PFSK-1 (cell line): Measurements from ENCODE around the gene GLYATL3.

ENCODE experiments used
- POLR2AphosphoS5 ChIP-seq: IDR thresholded peaks from 2 replicates; pipeline ENCODE4 v1.6.1; 2012; ENCODE audit warnings: low read depth, mild to moderate bottlenecking, control low read depth, low read length, moderate library complexity
- REST ChIP-seq, 2 experiments: IDR thresholded peaks; 2 replicates each; pipeline versions ENCODE4 v1.6.1 to v1.8.0; 2011 to 2012; ENCODE audit warnings: low read depth in 2 of 2, low read length in 2 of 2, control low read depth in 1 of 2, inconsistent platforms in 1 of 2, mild to moderate bottlenecking in 1 of 2, moderate library complexity in 1 of 2; ENCODE audit not compliant: insufficient read depth in 1 of 2
- SIN3A ChIP-seq: IDR thresholded peaks from 2 replicates; pipeline ENCODE4 v1.6.1; 2012; ENCODE audit warnings: mild to moderate bottlenecking, low read length, moderate library complexity, borderline replicate concordance; ENCODE audit not compliant: insufficient read depth

DNA sequence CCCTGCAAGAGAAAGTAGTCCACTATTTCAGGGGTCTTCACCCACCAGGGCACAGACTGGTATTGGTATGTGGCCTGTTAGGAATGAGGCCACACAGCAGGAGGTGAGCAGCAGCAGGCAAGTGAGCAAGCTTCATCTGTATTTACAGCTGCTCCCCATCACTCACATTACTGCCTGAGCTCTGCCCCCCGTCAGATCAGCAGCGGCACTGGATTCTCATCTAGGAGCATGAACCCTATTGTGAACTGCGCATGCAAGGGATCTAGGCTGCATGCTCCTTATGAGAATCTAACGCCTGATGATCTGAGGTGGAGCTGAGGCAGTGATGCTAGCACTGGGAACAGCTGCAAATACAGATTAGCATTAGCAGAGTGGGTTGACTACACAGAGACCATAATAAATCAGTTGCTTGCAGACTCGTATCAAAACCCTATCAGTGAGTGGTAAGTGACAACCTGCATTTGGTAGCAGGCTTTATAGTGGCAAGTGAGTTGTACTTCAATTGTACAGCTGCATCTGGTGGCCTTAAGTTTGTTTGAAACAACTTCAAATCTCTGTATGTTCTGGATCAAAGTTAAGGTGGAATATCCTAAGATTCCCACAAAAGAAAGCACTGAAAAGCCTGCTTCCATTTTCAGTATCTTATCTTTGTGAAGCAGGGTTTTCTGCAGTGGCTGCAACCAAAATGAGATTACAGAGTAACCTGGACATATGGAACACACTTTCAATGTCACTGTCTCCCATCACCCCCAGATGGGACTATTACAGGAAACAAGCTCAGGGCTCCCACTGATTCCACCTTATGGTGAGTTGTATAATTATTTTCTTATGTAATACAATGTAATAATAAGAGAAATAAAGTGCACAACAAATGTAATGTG is 63.5 kb downstream of the GLYATL3 start:
- TF ChIP-seq REST (IDR thresholded peaks at IDR 0.05; ENCODE audit: insufficient read depth in 1 of 2, low read depth in 2 of 2, low read length in 2 of 2) (no peak), SIN3A (no peak), POLR2AphosphoS5 (no peak)
